ENCODE measurements around the gene CHTF18. TPM values are rescaled to one million over a fixed set of nuclear protein-coding genes. Genes with fewer than 3 reads are reported as not detected.
"Not testable (repeated sequence)": the region's sequence is repeated elsewhere in the genome, so short reads cannot be mapped to it uniquely, and the experiment has no call there.

The CHTF18 gene
- total RNA-seq, 4 donors from 2014 or later: 2.8 to 10.7 (median 4.6) TPM

DNA sequence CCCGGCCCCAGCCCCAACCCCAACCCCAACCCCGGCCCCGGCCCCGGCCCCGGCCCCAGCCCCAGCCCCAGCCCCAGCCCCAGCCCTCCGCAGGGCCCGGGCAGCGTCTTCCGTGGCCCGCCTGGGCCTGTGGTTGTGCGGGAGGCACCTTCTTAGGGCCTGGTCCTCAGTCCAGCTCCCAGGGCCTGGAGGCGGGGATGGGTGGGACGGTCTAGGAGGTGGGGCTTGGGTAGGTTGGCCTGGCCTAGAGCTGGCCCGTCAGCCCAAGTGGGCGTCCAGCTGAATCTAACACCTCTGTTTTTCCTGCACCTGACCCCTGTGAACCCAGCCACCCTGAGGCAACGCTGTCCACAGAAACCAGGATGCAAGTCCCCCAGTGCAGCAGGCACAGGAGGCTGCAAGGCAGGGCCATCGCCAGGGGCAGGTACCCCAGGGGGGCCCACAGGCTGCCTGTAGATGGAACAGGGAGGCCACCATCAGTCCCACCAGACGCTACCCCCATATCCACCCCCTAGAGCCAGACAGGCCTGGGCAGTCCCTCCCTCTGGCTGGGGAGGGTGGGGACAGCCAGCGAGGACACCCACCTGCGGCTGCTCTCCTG, 19.1 kb upstream of the CHTF18 start:
- TF ChIP-seq CTCF (IDR thresholded peaks at IDR 0.05): no peak
- ATAC-seq (ENCODE audit: low FRiP score): peak; percentile 20
- no peak for DNase-seq (ENCODE audit: low spot score)

DNA sequence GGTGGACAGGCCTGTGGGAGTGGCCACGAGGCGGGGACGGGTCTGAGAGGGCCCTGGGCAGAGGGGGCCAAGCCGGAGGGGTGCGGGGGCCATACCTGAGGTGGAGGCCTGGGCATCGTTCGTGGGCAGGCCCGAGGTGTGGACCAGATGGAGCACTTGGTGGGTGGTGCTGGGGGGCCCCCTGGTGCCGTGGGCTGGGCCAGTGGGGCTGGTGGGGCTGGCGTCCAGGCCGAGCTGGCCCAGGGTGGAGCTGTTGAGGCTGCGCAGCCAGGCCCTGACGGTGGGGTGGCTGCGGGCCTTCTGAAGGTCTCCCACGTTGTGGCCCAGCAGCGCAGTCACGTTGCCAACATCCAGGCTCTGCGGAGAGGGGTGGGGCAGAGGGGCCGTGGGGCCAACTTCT, 18.5 kb upstream of the CHTF18 start:
- peak; percentile 16 for ATAC-seq (ENCODE audit: low FRiP score)
- no peak for TF ChIP-seq CTCF (IDR thresholded peaks at IDR 0.05)
- no peak for DNase-seq (ENCODE audit: low spot score)

DNA sequence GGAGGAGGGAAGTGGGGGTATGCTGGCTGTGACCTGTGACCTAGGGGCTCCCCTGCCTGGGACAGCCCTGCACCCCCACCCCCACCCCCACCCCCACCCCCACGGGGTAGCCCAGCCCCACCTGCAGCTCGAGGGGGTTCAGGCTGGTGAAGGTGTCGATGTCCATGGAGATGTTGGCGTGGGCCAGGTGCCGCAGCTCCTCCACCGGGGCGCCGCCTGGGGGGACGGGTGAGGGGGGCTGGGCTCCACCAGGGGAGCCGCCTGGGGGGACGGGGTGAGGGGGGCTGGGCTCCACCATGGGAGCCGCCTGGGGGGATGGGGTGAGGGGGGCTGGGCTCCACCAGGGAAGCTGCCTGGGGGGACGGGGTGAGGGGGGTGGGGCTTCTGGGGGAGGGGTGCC, 18.0 kb upstream of the CHTF18 start:
- no peak for ATAC-seq (ENCODE audit: low FRiP score)
- no peak for DNase-seq (ENCODE audit: low spot score)
- TF ChIP-seq CTCF (IDR thresholded peaks at IDR 0.05): no peak

DNA sequence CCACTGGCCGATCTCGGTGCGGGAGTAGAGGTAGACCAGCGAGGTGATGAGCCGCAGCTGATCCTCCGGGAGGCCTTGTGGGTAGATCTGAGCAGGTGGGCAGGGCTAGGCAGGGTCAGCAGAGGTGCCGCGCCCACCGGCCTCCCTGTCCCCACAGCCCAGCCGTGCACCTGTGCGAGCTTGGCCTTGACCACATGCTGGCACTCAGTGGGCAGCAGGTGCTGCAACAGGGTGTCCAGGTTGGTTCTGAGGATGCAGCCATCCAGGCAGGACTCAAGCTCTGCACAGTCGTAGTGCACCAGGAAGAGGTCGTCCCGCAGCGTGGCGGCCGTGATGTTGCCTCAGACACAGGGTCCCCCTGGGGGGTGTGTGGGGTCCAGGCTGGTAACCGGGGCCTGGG, 15.5 kb upstream of the CHTF18 start:
- DNase-seq (ENCODE audit: low spot score): no peak
- ATAC-seq (ENCODE audit: low FRiP score): no peak
- TF ChIP-seq CTCF (IDR thresholded peaks at IDR 0.05): no peak

DNA sequence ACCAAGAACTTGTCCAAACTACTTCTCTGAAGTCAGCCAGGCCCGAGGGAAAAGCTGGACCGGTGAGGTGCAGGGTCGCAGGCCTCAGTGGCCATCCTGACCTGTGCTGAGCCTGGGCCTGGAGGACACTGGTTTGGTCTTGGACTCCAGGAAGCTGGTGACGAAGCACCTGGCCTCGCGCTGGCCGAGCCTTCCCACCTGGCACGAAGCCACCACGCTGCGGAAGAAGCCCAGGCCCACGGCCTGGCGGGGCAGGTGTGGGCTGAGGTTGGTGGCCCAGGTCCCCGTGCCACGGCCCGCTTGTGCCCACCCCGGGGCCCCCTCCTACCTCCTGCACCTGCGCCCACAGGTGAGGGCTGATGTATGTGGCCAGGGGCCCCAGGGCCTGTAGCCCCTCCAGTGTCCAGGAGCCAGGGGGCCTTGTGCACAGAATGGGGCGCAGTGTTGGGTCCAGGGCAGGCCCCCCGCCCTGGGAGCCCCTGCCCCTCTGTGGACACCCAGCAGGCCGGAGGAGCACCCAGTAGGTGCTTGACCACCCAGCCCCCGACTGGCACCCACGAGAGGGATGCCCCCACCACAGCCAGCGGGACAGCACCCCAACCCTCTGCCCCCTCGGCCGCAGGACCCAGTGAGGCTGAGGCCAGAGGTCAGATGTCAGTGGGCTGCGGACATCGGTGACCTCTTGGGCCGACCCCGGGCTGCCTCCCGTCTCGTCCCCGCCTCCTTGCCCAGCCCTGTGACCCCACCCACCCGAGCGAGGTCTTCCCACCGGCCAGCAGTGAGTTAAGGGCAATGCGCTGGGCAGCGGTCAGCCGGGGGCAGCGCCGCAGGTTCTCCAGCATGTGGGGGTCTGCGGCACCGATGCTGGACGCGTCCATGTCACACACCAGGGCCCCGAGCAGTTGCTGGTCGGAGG, 14.1 kb upstream of the CHTF18 start:
- DNase-seq (ENCODE audit: low spot score) (no peak), ATAC-seq (ENCODE audit: low FRiP score) (no peak)
- no peak for TF ChIP-seq CTCF (IDR thresholded peaks at IDR 0.05)

GRCh38 chr16:775236-775796, 13.1 kb upstream of the CHTF18 start:
- ATAC-seq (ENCODE audit: low FRiP score) (peak; percentile 13), DNase-seq (ENCODE audit: low spot score) (no peak)
- TF ChIP-seq CTCF (IDR thresholded peaks at IDR 0.05): no peak

DNA sequence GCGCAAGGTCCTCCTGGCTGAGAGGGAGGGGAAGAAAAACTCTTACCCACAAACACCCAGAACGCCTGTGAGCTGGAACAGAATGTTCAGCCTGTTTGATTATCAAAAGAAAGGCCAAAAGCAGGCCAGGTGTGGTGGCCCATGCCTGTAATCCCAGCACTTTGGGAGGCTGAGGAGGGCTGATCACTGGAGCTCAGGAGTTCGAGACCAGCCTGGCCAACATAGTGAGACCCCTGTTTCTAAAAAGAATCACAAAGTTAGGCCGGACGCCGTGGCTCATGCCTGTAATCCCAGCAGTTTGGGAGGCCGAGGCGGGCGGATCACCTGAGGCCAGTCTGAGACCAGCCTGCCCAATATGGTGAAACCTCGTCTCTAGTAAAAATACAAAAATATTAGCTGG, 12.1 kb upstream of the CHTF18 start:
- not testable (repeated sequence) for DNase-seq (ENCODE audit: low spot score); ATAC-seq (ENCODE audit: low FRiP score)
